HCEC 1CT (cell line): ENCODE measurements around the gene PPP1R9B.

ENCODE experiments used
- DNase-seq: peaks from one replicate; pipeline ENCODE4 v3.0.0-alpha.2; 2017

Gene PPP1R9B

DNA sequence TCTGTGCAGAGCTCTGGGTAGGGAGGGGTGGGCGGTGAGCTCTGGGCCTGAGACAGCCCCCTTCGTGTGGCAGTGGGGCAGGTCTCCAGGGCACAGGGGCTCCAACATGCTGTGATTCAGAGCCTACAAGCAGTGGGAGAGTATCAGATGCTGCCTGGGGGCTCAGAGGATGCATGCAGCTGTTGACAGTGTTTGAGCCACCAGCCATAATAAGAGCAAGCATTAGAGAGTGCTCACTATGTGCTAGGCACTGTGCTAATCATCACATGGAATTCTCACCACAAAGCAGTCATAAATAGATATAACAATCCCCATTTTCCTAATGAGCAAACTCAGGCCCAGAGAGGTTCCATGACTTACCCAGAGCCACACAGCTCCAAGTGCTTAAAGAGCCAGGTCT lies 47.2 kb downstream of the PPP1R9B start:
- no peak for DNase-seq

DNA sequence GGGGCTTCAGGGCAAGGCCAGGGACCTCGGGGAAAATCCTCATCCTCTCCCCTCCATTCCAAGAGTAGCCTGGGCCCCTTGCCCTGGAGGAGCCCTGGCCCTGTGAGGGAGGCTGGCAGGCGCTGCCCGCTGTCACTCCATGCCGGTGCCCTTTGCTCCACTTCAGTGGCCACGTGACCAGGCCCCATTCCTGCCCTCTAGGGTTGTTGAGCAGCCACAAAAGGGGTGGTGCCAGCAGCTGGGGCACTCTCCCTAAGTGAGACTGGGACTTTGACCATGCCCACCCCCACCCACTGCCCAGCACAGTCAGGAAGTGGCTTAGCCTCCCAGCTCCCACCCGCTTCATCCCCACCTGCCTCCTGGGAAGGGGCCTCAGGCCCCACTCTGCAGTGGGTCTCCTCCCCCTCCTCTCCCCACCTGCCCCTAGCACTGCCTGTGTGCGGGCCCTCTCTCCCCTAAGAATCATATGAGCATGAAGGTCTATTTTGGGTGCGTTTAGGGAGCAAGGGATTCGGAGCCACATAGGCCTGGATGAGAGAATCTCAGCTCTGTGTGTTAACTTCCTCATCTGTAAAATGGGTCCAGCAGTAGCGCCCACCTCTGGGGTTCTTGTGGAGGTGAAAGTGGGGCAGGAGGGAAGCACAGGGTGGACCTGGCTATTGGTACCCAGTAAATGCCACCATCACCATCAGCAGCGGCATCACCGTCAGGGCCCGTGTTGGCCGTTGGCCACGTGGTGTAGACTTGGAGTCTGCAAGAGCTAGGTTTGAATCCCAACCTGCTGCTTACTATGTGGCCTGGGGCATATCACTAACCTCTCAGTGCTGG lies 48.1 kb downstream of the PPP1R9B start:
- DNase-seq, result no peak

DNA sequence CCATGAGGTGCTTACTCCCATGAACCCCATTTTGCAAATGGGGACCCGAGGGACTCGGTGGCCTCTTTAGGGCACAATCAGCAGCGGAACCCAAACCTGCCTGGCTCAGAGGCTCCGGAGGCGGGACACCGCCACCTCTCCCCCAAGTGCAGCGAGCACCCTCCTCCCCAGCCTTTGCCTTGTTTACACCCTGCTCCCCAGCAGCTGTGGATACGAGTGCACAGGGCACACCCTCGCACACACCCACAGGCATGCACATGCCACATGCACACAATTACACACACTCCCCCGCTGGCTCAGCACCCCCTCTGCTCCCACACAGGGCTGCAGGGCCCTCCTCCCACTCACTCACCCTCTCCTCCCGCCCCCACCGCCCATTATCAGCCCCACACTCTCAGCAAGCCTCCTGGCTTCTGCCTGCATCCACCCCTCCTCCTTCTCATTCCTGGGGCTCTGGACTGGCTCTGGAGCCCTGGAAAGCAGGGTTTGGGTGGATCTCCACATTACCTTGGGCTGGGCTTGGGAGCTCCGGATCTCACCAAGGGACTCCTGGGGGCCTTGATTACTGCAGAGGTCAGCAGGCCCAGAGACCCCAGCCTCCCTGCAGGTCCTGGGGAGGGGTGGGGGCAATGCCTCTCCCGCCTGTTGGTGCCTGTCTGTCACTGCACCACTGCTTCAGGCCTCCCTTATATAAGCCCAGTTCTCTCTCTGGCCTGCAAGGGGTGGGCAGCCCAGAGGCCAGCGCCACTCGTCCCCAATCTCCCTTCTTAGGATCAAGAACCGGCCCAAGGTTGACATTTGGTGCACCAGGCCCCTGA lies 48.9 kb downstream of the PPP1R9B start:
- no peak for DNase-seq

DNA sequence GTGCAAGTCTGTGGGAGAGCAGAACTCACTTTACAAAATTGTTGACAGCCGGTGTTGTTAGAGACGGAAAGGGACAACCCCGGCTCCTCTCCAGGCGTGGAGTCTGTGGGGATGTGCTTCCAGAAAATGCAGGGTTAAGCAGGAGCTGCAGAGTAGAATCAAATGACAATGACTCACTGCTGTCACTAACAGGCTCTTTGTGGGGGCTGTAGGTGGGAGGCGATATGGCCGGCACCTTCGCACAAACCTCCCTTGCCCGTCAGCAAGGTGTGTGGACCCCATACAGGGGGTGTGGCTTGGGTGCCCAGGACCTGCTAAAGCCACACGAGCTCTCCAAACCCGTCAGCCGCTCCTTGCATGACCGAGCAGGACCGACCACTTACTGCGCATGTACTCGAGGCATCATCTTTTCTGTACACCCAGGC lies 49.5 kb downstream of the PPP1R9B start:
- no peak for DNase-seq

DNA sequence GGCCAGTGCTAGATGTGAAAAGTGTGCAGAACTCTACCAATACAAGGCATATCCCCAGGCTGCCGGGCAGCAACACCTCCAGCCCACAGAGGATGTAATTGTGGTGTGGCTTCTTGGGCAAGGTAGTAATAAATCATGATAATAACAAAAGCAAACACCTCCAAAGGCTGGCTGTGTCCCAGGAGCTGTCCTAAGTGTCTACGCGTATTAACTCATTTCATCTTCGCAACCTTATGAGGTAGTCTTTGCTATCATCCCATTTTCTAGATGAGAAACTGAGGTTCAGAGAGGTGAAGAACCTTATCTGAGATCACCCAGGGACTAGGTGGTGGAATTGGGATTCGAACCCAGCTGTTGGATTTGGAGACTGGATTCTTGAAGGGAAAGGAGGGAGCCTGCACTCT lies 50.0 kb downstream of the PPP1R9B start:
- no peak for DNase-seq

DNA sequence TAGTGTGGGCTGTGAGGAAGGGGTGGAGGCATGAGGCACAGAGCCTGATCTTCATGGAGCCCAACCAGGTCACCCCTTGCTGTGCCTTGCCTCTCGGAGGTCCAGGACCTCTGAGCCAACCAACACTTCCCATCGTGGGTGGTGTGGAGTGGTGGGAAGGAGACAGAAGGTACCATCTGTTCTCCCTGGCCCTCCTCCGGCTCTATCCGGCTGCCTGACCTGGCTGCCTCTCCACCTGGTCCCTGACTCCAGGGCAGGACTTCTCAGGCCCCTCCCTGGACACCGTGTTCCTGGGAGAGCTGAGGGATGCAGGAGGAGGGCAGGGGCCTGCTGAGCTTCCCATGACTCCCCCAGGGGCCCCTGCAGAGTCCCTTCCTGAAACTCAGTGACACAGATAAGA lies 51.5 kb downstream of the PPP1R9B start:
- DNase-seq, result no peak

DNA sequence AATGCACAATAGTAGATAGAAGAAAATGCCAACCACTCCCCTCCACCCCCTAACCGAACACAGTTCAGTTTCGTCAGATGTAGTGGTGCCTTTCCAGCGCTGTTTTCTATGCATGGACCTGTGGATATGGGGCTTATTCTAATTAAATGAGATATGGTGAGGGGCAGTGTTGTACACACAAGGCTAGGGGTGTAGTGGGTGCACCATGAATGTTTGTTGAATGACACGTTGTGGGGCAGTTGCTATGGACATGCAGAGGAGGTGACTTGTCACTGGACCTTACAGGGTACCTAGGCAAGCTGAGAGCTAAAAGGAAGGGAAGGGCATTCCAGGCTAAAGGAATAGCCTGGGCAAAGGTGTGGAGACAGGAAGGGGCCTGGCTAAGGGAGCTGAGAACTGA lies 51.9 kb downstream of the PPP1R9B start:
- DNase-seq, result no peak

DNA sequence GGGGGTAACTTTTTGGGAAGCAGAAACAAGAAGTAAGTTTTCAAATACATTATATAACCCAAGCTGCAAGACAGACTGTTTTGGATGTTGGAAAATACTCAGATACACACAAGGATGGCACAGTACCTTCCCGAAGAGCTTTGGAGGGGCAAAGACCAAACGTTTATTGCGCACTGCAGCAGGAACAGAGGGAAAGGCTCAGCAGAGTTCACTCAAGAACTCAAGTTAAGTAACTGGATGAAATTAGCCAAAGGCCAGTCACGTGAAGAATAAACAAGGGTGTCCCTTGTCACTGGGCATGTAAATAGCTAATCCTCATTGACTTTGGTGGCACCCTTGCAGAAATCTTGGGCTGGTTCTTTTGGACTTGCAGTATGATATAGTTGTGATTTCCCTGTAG lies 52.6 kb downstream of the PPP1R9B start:
- no peak for DNase-seq

DNA sequence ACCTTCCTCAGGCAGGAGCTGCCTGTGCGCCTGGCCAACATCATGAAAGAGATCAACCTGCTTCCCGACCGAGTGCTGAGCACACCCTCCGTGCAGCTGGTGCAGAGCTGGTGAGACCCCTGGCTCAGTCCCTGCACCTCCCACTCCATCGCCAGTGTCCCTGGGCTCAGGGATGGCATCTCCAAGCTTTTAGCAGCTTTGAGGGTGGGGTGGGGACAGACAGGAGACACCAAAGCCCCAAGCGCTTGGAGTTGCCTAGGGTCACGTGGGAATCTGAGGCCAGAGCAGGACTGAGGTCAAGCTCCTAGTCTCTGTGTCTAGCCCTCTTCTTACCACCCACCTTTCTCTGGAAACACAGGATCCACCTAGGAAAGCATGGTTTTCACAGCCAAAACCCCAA lies 53.0 kb downstream of the PPP1R9B start:
- DNase-seq, result no peak

DNA sequence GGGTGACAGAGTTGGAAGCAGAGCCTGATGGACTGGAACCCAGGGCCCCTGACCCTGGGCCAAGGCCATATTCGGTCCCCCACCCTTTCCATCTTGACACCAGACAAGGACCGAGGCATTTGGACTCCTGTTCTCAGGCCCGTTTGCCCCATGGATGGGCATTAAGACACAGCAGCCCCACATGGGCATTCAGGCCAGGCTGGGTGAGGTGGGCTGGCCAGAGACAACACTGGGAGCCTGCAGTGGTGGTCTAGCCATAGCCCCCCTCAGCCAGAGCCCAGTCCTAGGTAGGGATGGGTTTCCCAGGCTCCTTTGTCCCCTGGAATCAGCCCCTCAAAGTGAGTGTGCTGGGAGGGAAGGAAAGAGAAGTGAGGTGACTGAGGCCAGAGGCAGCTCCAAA lies 53.7 kb downstream of the PPP1R9B start:
- no peak for DNase-seq

DNA sequence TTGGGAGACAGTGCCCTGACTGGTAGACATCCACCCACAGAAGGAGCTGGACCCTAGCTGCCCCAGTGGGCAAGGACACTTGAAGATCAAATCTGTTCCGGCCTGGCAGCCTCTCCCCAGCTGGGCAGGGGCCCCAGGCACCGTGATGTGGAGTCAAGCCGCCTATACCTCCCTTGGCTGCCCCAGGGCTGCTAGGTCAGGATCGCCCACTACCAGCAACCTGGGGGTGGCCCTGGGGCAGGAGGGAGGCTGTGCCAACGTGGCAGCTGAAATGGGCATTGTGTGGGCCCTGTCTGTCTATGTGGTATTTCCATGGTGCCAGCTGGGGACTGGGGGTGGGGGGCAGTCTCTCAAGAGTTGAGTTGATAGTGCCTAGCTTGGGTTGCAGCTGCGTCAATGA lies 54.4 kb downstream of the PPP1R9B start:
- no peak for DNase-seq

DNA sequence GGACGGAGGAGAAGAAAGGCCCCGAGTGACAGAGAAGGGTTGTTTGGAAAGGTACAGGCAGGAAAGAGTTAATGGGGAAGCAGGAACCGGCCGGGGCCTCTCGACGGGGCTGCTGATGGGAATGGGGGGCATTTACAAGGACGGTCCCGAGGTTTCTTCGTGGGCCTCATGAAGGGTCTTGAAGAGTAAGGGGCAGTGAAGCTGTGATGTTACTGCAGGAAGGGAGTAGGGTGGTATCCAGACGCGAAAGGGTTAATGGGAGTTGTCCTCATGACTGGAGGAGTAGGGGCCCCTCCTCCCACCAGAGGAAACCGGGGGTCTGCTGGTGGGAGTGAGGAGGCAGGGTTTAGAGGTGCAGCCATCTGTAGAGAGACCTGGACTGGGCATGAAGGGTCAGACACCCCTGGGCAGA lies 54.8 kb downstream of the PPP1R9B start:
- DNase-seq, result no peak

DNA sequence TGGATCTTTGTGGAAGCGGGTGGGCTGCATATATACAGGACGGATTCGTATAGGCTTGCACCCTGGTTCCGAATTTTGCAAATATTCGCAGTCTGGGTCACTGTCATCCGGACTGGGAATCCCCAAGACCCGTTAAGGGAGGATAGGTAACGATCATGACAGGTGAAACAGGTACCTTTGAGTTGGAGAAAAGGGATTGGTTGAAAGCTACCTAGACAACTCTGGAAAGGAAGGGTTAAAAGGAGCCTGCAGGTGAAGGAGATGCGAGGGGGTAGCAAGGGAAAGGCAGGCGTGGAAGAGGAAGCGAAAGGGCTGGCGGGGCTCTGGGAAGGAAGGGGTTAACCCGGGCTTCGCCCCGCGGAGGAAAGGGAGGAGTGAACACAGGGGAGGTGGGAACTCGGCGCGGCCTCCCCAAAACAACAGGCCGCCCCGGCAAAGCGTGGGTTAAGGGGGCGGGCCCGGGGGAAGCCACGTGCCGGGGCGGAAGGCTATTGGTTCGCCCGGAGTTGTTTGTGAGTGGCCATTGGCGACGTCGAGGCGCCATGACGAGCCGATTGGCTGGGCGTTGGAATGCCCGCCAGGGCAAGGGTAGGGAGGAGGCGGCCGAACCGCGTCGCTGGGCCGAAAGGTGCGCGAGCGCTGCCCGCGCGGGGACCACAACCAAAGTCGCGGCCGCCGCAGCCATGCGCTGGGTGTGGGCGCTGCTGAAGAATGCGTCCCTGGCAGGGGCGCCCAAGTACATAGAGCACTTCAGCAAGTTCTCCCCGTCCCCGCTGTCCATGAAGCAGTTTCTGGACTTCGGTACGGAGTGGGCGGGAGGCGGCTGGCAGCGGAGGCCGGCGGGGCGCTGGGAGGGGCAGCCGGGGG lies 55.5 kb downstream of the PPP1R9B start, which contains the start of gene PDK2:
Gene PDK2 (plus strand): TSS at position 599 of the 867 bp plus-strand sequence. CDS start 85 bp downstream, at position 684.
- DNase-seq, result peak; percentile 87

DNA sequence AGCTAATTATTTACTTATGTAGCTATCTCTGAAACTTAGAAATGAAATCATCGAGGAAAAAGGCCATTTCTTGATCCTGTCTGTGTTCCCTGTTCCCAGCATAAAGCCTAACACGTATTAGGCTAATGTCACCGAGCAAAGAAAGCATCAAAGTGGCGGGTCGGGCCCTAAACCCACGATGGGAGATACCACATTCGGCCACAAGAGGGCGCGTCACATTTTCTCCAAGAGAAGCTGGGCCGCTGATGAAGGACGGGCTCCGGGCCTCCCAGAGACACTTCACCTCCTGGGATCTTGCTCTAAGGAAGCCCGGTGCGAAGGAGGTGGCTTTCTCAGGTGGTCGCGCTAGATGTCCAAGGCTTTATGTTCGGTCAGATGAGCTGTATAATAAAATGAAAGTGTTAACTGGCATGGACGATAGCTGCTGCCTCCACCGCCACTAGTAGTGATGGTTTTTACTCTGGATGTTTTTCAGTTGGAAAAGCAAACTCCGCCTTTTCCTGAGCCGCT lies 56.2 kb downstream of the PPP1R9B start:
- peak; percentile 65 for DNase-seq

DNA sequence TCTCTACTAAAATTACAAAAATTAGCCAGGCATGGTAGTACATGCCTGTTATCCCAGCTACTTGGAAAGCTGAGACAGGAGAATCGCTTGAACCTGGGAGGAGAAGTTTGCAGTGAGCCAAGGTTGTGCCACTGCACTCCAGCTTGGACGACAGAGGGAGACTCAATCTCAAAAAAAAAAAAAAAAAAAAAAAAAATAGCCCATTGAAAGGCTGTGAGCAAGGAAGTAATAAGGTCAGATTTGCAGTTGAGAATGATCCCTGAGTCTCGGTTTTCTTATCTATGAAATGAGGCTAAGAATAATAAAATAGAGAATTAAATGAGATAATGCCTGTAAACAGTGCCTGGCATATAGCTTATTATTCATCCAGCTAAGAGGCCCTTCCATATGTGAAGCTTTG lies 56.7 kb downstream of the PPP1R9B start:
- DNase-seq, result no peak

DNA sequence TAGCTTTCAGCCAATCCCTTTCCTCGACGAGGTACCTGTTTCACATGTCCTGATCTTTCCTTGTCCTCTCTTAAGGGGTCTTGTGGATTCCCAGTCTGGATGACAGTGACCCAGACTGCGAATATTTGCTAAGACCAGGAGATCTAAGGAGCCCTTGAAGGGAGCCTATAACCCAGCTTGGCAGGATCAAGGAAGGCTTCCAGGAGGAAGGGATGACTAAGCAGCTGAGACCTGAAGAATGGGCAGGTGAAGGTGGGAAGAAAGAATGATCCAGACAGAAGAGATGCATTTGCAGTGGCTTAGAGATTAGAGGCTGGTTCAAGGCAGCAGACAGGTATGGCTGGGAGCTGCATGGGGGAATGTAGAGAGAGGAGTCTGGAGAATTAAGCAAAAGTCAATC lies 57.2 kb downstream of the PPP1R9B start:
- DNase-seq, result no peak

DNA sequence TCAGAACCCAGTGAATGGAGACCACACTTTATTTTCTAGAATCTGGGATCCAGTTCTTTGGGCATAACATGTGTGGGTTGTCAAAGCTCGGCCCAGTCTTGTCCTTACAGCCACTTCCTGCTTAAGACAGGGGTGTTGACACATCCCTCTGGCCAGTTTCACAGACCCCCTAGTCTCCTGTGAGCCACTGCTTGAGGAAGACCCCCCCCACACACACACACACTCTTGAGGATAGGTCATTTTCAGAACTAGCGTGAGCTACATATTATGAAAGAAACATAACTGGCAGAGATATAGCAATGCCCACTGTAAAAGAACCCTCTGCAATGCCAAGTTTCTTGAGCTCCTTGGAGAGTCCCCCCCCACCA lies 58.6 kb downstream of the PPP1R9B start:
- no peak for DNase-seq

DNA sequence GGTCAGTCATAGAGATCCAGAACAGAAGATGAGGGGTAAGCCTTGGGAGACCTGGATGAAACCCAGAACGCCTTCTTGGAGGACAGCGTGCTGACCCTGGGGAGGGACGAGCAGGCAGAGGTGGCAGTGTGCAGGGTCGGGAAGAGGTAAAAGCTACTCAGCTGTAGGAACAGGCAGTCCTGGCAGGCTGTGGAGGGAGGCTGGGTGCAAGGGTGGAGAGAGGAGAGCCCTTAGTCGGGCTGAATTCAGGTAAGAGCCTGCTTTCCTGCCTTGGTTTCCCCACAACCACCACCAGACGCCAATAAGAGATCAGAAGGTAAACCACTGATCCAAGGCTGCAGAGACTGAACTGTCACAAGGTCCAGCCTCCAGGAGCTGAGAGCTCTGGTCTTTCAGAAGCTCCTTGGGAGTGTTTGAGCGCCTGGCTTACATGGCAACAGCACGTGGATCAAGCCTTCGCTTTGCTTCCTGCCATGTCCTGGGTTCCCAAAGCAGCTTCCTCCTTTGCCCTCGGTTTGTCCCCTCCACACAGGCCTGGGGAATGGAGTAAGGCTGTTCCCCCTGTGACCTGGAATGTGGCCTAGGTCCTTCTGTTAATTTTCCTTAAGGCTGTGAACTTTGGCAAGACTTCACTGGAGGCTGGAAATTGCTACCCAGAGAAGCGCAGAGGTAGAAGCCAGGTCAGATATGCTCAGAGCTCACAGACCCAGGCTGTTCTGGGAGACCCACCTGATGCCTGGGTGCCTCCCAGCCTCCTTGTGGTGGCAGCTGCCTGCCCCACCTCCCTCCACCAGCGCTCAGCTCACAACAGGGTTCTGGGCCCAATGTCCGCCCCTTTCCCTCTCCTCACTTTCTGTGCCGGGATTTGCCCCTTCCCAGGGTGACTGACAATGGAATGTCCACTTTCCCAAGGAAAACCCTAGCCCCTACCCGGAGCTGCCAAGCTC lies 59.2 kb downstream of the PPP1R9B start:
- DNase-seq, result no peak

DNA sequence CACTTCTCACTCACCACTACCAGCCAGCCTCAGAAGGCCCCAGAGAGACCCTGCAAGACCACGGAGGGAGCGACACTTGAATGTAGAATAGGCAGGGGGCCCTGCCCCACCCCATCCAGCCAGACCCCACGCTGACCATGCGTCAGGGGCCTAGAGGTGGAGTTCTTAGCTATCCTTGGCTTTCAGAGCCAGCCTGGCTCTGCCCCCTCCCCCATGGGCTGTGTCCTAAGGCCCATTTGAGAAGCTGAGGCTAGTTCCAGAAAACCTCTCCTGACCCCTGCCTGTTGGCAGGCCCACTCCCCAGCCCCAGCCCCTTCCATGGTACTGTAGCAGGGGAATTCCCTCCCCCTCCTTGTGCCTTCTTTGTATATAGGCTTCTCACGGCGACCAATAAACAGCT lies 60.4 kb downstream of the PPP1R9B start:
- no peak for DNase-seq

DNA sequence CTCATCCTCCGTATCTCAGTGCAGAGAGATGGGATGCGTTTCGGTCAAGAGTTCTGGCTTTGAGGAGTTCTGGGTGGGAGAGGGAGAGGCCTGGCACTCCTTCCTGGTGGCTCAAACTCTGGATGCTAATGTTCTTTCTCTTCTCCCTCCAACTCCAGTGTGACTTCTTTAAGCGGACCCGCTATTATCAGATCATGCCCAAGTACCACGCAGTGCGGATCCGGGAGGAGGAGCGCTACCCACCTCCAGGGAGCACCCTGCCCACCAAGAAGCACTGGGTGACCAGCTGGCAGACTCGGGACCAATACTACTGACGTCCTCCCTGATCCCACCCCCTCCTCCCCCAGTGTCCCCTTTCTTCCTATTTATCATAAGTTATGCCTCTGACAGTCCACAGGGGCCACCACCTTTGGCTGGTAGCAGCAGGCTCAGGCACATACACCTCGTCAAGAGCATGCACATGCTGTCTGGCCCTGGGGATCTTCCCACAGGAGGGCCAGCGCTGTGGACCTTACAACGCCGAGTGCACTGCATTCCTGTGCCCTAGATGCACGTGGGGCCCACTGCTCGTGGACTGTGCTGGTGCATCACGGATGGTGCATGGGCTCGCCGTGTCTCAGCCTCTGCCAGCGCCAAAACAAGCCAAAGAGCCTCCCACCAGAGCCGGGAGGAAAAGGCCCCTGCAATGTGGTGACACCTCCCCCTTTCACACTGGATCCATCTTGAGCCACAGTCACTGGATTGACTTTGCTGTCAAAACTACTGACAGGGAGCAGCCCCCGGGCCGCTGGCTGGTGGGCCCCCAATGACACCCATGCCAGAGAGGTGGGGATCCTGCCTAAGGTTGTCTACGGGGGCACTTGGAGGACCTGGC lies 61.3 kb downstream of the PPP1R9B start:
- DNase-seq, result no peak

DNA sequence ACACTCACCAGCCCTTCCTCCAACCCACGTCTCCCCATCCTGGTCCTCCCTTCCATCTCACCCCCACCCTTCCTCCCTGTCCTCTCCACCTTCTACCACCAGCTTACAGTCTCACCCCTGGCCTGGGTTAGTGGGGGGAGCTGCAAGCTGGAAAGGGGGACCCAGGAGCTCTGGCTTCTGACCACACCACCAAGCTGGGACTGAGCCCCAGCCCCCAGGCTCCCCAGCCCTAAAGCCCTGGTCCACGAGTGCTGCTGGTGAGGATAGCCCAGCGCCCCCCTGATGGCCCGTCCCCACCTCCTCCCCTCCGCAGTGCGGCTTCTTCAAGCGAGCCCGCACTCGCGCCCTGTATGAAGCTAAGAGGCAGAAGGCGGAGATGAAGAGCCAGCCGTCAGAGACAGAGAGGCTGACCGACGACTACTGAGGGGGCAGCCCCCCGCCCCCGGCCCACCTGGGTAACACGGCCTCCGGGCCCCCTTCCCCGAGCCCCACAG lies 62.5 kb downstream of the PPP1R9B start:
- DNase-seq, result no peak
